ENCODE measurements around the gene VWC2.

The VWC2 gene

GRCh38 chr7:49773218-49773935 is at the start of gene VWC2:
TSS of gene VWC2 (plus strand) at chr7:49773638. CDS start at chr7:49775436, 1,798 bp downstream.
- no peak for DNase-seq (ENCODE audit: low read depth)

- DNase-seq (ENCODE audit: low read depth): no peak
These were observed 49.4 kb upstream of the VWC2 start for GRCh38 chr7:49724071-49724470.

GRCh38 chr7:49731836-49732235 is 41.6 kb upstream of the VWC2 start:
- no peak for DNase-seq (ENCODE audit: low read depth)

- DNase-seq (ENCODE audit: low read depth): no peak
These were observed 10.8 kb upstream of the VWC2 start for GRCh38 chr7:49762666-49763065.

GRCh38 chr7:49763791-49764190 is 9.6 kb upstream of the VWC2 start:
- no peak for DNase-seq (ENCODE audit: low read depth)

- no peak for DNase-seq (ENCODE audit: low read depth)
These were observed 6.5 kb upstream of the VWC2 start for GRCh38 chr7:49766966-49767365.

- no peak for DNase-seq (ENCODE audit: low read depth)
These were observed 5.7 kb upstream of the VWC2 start for GRCh38 chr7:49767719-49768118.

GRCh38 chr7:49768254-49768653 is 5.2 kb upstream of the VWC2 start:
- no peak for DNase-seq (ENCODE audit: low read depth)

- no peak for DNase-seq (ENCODE audit: low read depth)
These were observed 4.6 kb upstream of the VWC2 start for GRCh38 chr7:49768835-49769234.

- no peak for DNase-seq (ENCODE audit: low read depth)
These were observed 4.1 kb upstream of the VWC2 start for GRCh38 chr7:49769285-49769857.

GRCh38 chr7:49770838-49771237 is 2.6 kb upstream of the VWC2 start:
- DNase-seq (ENCODE audit: low read depth): no peak

GRCh38 chr7:49771427-49772176 is 1.8 kb upstream of the VWC2 start:
- DNase-seq (ENCODE audit: low read depth): no peak

- DNase-seq (ENCODE audit: low read depth): no peak
These were observed 571 bp upstream of the VWC2 start for GRCh38 chr7:49772916-49773217.

GRCh38 chr7:49773936-49774458 is 559 bp downstream of the VWC2 start:
- no peak for DNase-seq (ENCODE audit: low read depth)

GRCh38 chr7:49774459-49775064 is 1.1 kb downstream of the VWC2 start:
- DNase-seq (ENCODE audit: low read depth): no peak

GRCh38 chr7:49775065-49775948 is 1.9 kb downstream of the VWC2 start:
- DNase-seq (ENCODE audit: low read depth): no peak

GRCh38 chr7:49775949-49776443 is 2.6 kb downstream of the VWC2 start:
- no peak for DNase-seq (ENCODE audit: low read depth)

- no peak for DNase-seq (ENCODE audit: low read depth)
These were observed 3.6 kb downstream of the VWC2 start for GRCh38 chr7:49776994-49777393.

- DNase-seq (ENCODE audit: low read depth): no peak
These were observed 5.4 kb downstream of the VWC2 start for GRCh38 chr7:49778731-49779270.

- DNase-seq (ENCODE audit: low read depth): no peak
These were observed 7.5 kb downstream of the VWC2 start for GRCh38 chr7:49780953-49781352.

GRCh38 chr7:49781996-49782395 is 8.6 kb downstream of the VWC2 start:
- DNase-seq (ENCODE audit: low read depth): no peak

Data from fibroblast of gingiva (primary cell).